ENCODE data around the gene PRKAR1A.
"Not testable (repeated sequence)": the region's sequence is repeated elsewhere in the genome, so short reads cannot be mapped to it uniquely, and the experiment has no call there.

PRKAR1A gene

DNA sequence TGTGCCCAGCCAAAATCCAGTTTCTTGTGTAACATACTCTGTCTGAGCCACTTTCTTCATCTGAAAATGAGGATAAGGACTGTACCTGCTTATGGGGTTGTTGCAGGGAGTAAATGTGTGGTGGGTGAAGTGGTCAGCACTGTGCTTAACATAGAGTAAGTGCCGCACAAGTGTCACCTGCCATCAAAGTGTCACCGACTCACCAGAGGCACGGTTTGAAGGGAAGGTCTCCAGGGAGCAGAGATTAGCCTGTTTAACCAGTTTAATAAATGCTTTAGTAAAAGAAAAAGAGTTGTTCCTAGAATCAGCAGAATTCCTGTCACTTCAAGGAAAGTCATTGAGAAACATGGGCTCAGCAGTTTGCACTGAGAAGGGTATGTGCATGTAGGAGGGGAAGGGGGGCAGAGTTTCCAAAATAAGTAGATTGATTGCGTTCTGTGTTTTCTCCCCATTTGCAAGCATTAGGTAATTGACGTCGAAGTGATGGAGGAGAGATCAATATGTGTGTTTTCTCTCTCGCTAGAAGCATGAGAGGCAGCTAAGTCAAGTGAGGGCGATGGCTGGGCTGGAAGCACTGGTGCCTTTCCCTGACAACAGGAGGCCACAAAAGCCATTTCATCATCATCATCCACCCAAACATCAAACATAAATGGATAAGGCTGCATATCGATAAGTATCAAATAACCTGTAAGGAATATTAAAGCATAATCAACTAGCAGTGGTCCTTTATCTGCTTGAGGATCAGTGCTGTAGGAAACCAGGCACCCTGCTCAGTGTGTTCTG lies 69.8 kb downstream of the PRKAR1A start:
- no peak for DNase-seq

DNA sequence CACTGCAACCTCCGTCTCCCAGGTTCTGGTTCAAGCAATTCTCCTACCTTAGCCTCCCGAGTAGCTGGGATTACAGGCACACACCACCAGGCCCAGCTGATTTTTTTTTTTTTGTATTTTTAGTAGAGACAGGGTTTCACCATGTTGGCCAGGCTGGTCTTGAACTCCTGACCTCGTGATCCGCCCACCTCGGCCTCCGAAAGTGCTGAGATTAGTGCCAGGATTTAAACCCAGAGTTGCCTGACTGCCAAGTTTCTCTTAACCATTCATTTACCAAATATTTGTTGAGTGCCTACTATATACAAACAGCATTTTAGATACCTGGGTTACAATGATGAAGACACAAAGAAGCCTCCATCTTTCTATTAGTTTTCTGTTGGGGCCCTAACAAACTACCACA lies 70.6 kb downstream of the PRKAR1A start:
- DNase-seq, result not testable (repeated sequence)

DNA sequence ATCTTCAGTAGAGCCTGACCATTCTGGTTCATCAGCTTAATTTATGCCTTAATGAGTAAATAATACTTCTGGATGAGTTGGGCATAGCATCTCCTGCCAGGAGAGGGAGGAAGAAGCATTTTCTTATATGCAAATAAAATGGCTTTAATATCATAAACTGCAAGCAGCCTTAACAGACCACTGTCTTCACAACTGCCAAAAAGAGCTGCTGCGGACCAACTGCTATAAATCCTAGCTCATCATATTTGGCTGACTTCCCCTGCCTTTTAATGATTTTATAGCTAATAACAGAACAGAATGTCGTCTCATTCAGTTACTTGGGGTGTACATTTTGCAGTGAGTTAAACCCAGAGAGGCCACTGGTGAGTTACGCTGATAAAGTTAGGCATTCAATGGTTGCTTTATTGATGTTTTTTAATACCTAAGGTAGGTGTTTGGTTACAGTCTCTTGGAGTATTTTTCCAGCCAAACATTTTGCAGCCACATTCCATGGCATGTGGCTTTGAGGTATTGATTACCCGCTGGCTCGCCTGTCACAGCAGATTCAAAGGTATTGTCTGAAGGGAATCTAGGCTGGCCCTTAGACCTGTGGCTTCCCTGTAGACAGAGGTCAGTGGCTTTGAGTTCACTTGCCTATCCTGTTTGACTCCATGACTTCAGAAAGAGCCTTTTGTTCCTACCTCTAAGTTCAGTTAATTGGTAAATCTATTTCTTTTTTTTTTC lies 72.5 kb downstream of the PRKAR1A start:
- DNase-seq, result no peak

DNA sequence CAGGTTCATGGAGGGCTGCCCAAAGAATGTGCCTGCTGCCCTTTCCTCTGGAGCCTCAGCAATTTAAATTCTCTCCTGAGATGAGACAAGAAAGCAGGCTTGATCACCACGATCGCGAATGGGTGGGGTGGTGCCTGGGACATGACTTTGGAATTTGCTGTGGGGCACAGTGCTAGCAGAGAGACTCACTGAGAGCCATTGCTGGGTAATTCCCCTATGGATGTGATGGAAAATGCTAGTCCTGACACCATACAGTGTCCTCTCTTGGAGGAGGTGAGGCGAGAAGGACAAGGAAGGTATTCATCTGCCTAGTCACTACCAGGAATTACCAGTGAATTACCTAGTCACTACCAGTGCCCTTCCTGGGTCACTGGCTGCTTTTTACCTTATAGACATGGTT lies 73.4 kb downstream of the PRKAR1A start:
- no peak for DNase-seq

DNA sequence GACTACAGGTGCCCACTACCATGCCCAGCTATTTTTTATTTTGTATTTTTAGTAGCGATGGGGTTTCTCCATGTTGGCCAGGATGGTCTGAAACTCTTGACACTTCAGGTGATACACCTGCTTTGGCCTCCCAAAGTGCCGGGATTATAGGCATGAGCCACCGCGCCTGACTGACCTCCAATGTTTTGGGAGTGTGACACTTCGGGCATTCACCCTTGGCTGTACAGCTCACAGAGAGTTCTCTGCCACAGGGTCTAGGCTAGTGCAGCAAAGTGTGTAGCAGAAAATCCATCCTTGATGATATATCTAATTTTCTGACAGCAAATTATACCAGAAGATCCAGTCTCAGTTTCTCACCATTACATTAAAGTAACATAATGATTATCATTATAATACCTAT lies 74.8 kb downstream of the PRKAR1A start:
- no peak for DNase-seq

DNA sequence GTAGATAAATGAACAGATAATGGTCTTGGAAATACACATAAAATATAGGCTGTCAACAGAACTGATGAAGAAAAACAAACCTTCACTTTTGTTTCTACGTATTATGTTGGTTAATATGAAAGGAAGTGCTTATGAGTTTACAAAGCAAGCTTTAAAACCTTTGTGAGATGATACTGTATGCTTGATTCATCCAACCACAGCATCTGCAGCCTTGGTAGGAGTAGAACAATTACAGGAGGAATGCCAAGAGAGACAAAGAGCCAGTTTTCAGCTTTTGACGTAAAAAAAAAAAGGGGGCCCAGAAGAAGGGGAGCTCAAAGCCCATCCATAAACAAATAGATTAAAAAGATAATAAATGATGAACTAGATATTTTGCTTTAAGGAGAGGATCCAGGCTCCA lies 75.6 kb downstream of the PRKAR1A start:
- DNase-seq, result no peak

DNA sequence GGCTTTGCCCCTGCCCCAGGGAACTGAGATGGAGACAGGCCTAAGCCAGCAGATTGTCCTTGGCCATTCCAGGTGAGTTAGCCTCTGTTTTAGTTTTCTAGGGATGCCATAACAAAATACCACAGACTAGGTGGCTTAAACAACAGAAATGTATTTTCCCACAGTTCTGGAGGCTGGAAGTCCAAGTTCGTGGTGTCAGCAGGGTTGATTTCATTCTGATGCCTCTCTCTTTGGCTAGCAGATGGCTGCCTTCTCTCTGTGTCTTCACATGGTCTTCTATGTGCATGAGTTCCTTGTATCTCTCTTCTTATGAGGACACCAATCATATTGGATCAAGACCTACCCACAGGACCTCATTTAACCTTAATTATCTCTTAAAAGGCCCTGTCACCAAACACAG lies 76.1 kb downstream of the PRKAR1A start:
- no peak for DNase-seq

DNA sequence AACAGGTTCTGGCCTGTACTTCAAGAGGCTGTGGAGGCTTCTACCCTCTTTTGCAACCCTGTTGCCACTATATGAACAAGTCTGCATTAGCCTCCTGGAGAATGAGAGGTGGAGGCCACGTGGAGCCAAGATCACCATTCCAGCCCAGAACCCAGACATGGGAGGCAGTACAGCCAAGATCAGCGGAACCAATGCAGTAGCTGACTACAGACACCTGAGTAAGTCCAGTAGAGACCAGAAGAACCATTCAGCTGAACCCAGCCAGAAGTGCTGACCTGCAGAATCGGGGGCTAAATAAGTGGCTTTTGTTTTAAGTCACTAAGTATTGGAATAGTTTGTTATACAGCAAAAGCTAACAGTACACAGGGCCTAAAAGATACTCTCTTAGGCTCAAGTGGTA lies 76.9 kb downstream of the PRKAR1A start:
- DNase-seq, result no peak

DNA sequence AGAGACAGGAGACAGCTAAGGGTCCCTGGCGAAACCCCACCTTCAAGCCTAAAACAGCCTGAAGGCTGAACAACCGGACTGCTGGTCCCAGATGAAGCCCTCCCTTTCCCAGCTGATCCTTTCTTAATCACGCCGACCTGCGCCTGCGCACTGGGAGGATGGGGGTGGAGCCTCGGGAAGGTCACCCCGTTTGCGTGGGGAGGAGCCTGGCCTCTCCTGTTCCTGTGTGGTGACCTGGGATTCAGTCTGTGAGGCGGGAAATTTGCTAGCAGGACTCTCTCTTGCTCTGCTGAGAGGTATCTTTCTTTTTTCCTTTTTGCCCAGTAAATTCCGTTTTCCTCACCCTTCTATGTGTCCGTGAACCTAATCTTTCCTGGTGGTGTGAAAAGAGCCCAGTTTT lies 79.4 kb downstream of the PRKAR1A start:
- DNase-seq, result no peak

DNA sequence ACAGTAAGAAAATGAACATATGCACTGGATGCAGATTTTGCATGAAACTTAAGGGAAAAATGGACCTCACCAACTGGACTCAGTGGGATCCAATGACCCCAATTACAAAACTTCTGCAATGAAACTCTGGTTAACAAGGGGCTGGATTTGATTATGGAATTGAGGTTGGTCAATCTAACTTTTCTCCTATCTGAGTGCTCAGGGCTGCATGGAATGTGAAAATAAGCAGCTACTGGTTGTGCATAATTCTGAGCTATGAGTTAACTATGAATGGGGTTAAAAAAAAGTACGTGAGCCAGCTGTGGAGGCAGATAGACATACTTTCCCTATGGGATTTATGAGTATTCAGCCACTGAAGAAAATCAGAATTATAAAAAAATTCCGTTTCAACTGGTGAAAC lies 79.8 kb downstream of the PRKAR1A start:
- no peak for DNase-seq

DNA sequence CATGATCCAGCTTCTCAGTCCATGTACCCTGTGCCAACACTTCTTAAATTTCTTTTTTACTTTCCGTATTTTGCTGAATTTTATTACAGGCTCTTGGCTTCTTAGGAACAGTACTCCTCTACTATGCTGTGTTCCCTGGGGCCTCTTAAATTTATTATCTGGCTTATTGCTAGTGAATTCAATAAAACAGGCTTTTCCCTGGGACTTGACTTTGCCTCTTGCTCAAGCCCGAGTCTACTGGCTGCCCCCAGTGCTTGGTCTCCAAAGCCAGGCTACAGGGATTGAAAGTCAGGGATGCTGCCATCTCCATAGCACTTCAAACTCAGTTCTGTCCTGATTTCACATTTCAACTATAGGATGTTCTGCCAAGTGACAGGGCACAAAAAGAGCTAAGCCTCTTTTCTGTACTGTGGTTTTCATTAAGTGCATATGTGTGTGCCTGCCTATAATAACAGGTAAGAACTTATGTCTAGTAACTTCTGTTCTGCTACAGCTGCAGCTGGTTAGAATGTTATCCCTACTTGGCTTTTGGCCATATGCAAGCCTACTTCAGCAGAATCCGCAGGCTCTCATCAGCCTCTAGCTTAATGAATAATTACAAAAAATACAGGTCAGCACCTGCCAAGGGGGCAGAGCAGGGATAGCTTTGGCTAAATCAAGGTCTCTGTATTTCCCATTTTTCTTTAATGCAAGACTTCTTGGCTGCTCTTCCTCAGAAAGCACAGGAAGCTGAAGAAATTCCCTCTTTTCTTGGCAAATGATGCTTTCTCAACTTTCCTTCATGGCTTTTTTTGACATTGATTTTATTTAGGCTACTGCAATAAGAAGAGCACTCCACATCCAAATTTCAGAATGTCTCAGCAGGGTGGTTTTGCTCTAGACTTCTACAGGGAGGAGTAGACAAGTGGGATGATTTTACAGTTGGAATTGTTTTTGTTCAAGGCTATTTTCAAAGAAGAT lies 80.7 kb downstream of the PRKAR1A start:
- DNase-seq, result no peak

DNA sequence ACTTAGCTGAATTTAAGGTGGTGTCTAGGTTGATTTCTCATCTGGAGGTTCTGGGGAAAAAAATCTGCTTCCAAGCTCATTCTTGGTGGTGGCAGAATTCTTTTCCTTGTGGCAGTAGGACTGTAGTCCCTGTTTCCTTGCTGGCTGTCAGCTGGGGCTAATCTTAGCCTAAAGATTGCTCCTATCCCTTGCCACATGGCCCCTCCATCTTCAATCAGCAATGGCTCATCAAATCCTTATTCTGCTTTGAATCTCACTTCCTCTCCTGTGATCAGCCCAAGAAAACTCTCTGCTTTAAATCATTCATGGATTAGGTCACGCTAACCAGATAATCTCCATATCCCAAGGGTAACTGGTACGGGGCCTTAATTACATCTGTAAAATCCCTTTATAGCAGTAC lies 82.3 kb downstream of the PRKAR1A start:
- no peak for DNase-seq

DNA sequence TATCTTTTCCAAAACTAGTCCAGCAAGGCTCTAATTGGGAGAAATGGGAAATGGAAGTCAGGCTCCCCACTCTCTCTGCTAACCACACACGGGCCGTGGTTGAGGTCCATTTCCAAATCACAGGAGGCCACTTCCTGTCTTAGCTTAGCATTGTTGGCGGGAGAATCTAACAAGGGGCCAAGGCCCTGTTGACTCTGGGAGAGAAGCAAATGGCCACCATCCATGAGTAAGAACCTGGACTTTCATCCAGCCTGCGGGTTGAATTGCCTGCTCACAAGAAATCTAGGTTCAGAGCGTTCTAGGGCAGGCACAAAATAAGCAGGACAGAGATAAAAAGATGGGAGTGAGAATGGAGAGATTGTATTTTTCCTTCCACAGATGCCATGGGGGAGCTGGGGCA lies 83.3 kb downstream of the PRKAR1A start:
- DNase-seq, result no peak

DNA sequence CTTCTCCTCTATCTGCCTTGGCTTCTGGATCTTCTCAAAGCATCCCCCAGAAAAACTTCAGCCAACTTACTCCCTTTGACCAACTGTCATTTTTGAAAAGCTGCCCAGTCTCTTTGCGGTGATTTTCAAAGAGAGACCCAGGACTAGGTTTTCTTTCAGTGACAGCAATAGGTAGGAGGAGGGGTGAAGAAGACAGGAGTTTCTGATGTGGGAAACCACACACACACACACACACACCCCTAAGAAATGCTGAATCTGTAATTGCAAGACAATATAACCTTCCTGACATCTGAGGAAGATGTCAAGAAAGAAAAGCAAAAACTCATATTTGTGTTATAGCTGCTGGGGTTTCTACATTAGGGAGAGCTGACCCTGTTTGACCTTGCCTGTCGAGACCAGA lies 83.8 kb downstream of the PRKAR1A start:
- DNase-seq, result no peak

DNA sequence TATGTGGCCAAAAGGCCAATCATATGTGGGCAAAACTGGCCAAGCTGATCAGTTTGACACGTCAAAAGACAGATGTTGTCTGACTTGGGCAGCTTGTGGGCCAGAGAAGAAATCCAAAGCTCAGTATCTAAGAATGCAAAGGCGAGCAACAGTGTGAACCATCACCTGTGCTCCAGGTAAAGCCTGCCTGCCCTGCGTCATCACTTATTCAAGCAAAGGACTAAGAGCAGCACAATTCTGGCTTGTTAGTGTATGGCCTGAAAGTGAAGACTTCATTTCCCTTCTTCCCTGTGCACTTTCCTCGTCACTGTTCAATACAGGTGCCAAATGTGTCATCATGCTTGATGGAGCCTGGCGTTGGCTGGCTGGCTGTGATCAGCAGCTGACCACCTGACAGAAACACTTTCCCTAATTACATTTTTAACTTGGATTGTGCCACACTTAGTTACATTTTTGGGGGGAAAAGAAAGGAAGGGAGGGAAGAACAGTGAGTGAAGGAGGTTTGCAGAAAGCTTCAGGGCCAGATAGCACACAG lies 84.2 kb downstream of the PRKAR1A start:
- no peak for DNase-seq

DNA sequence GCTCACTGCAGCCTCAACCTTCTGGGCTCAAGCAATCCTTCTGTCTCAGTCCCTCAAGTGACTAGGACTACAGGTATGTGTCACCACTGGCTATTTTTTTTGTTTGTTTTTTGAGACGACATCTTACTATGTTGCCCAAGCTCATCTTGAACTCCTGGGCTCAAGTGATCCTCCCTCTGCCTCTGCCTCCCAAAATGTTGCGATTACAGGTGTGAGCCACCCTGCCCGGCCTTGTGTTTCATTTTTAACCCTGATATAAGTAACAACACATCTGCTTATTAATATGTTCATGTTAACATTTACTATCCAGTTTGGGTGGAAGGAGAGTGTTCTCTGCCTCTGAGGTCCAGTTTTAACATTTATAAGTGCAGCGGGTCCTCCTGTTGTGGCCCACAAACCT lies 85.8 kb downstream of the PRKAR1A start:
- DNase-seq, result no peak

DNA sequence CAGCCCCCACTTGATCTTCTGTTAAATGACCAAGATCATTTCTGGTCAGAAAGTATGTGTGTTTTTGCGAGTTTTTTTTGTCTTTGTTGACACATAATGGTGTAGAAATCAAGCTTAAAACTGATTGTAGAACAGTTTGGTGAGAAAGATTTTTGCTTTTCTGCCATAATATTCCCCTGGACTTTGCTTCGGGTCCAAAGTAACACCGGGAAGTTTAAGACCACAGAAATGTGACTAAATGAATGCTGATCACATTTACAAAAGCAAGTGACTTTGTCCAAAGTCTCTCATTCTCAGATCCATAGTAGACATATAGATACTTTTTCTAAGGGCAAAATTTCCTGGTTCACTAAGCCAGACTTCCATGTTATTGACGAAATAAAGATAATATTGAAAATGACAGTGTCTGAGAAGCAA lies 86.3 kb downstream of the PRKAR1A start:
- DNase-seq, result no peak

DNA sequence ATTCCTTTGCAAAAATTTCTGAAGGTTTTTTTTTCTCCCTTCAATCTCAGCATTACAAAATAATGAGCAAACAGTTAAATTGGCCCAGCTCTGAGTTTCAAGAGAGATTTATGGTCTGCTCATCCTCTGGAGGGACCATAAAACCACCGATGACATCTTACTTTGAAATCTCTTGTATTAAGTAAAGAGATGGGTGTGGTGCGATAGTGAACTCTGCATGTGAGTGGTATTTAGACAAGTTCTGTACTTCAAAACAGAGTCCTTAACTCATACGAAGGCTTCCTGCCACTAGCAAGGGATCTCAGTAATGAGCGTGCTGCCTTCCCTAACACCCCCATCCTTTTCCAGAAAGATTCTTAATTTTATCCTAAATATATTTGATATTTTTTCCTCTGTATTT lies 86.9 kb downstream of the PRKAR1A start:
- DNase-seq, result no peak

DNA sequence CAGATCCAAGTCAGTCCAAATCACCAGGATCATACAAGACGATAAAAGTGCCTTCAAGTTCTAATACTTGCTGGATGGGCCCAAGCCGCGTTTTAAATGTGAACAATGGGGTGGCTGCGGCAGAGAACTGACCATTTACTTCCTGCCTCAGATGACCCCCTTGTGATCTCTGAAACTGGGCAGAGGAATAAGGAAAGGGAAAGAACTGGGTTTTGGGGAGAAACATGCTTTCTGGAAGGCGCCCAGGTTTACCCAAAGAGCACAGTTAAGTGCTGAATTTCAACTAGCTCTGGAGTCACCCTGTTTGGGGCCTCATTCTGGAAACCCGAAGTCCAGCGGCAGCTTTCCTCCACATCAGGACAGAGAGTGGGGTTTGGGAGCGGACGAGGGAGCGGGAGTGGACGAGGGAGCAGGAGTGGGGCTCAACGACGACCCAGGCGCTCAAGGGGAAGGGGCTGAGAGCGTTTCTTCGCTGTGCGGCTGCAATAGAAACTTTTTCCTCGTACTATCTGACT lies 87.4 kb downstream of the PRKAR1A start:
- no peak for DNase-seq

DNA sequence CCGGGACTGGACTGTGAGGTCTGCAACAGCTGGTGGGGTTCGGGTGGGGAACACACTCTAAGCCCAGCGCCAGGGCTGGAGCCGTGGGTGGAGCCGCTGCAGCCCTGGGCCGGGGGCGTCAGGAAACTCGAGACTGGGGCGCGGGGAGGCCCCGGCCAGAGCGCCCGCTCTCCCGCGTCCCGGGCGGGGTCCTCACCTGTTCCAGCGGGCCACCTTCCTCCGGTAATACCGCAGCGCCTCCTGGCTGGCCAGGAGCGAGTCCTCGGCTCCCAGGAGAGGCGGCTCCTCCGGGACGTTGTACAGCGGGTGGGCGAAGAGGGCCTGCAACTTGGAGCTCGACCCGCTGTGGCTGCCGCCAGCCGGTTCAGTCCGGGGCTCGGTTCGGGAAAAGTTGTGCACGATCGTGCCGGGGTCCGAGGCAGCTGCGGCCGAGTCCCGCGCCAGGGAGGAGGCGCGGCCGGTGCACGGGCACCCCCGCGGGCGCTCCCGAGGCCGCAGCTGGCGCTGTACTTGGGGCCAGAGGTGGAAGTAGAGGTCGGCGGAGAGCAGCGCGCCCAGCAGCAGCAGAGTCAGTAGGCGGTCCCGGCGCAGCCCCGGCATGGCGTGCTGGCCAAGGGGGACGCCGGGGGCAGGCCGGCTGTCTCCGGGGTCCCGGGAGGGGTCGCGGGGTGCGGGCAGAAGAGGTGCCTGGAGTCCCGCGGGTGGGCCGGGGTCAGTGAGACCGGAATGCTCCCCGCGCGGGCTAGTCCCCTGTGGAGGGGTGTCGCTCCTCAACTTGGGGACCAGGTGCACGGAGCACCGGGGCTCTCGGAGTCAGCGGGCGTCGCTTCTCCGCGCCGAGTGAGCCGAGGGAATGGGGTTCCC lies 88.1 kb downstream of the PRKAR1A start:
- DNase-seq, result no peak
